HG03342 (cell line): Measurements from ENCODE around the gene PLPPR1.

Experiments
- ATAC-seq: cut with Tn5 transposase; IDR thresholded peaks from one replicate; pipeline ENCODE4 v1.9.1; 2021; ENCODE audit warnings: mild to moderate bottlenecking, moderate library complexity; ENCODE audit not compliant: unreplicated experiment

PLPPR1 gene

DNA sequence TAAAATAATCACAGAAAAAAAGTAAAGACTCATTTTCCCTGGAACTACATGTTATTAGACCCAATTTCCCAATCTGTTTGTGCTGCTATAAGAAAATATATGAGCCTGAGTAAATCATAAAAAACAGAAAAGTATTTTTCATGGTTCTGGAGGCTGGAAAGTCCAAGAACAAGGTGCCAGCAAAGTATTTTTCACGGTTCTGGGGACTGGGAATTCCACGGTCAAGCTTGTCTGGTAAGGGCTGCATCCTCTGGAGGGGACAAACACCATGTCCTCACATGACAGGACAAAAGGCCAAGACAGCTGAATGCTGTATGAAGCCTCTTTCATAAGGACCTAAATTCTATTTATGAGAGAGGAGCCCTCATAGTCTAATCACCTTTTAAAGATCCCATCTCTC lies 172.3 kb downstream of the PLPPR1 start:
- no peak for ATAC-seq

- no peak for ATAC-seq
These were observed 173.1 kb downstream of the PLPPR1 start for GRCh38 chr9:101201630-101202029.

DNA sequence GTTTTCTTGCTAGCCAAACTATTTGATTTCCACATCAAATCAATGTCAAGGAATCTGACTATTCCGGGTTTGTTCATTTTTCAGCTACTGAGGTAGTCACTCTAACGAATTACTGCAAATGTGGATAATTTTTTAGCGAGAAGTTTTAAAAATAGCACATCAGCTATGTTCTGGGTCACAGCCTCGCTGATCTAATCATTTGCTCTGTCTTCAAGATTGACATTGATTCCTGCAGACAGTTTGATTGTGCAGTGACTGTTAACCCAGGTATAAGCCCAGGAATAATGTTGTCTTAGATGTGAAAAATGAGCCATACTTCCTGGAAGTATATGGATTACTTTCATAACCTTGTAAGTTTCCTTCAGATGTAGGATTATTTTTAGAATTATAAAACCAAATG lies 181.1 kb downstream of the PLPPR1 start:
- no peak for ATAC-seq

- no peak for ATAC-seq
These were observed 184.1 kb downstream of the PLPPR1 start for GRCh38 chr9:101212661-101213060.

GRCh38 chr9:101219030-101219429 lies 190.5 kb downstream of the PLPPR1 start:
- ATAC-seq = no peak

DNA sequence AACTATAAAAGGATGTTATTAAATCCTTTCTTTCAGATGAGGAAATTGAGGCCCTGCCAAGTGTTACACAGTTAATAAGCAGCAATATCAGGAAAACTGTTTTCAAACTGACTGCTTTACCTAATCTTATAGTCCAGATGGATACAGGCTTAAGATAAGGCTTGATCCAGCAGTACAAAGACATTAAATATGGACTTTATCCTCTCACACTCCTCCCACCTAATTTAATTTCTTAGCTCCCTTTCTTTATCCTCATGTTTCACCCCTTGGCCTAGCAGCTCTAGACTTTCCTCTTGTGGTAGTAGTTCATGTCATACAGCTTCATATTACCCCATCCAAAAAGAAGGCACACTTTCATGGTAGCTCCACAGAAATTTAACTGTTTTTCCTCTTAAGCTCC lies 191.8 kb downstream of the PLPPR1 start:
- no peak for ATAC-seq

- ATAC-seq = no peak
These were observed 196.7 kb downstream of the PLPPR1 start for GRCh38 chr9:101225271-101225670.

DNA sequence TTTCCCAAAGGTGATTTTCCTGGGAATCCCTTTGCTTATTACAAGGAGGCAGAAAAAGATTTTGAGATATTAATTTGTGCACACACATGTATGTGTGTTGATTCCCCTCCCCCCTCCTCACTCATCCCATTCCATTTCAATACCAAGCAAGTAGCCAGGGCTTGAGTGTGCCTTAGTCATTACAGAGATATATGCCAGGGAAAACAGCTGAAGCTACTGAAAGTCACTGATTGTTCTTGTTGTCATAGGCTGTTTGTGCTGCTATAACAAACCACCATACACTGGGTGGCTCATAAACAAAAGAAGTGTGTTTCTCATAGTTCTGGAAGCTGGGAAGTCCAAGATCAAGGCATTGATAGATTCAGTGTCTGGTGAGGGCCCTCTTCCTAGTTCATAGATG lies 197.6 kb downstream of the PLPPR1 start:
- ATAC-seq = no peak

DNA sequence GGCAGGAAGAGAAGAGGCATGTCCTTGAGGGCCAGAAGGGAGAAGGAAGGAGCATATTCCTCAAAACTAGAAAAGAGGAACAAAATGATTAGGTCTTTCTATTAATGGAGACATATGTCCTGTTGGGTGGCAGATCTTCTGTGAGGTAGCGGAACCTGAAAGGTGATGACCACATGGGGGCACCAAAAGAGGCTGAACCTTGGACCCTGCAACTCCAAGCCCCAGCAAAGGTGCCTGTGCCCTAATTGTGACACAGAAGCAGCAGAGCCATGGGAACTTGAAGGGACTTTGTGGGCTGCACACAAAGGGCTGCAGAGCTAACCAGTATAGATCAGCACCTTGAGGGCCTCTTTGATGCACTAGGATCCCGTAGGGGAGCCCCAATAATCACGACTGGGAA lies 198.3 kb downstream of the PLPPR1 start:
- ATAC-seq = no peak

- ATAC-seq = no peak
These were observed 201.1 kb downstream of the PLPPR1 start for GRCh38 chr9:101229606-101230005.

DNA sequence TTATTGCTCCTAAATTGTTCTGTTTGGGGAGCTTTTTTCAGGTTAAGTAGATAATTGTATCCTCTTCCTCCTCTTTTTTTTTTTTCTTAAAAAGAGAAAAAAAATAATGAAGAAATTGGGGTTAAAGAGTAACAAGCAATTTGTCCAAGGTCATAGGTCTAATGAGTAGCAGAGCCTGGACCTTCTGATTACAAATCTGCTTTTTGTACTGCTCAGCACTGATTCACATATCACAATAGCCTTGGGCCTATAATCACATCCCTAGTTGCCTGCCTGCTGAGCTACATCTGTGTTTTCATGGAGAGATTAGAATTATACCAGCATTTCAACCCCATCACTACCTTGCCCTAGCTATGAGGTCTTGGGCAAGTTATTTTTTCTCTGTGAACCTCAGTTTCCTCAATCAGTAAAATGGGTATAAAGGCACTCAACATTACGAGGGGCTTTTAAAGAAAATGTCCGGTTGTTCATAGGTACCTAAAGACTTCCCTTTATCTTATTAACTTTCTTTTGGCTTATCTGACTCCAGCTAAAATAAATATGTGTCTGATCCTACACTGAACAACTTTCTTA lies 204.0 kb downstream of the PLPPR1 start:
- ATAC-seq = no peak

DNA sequence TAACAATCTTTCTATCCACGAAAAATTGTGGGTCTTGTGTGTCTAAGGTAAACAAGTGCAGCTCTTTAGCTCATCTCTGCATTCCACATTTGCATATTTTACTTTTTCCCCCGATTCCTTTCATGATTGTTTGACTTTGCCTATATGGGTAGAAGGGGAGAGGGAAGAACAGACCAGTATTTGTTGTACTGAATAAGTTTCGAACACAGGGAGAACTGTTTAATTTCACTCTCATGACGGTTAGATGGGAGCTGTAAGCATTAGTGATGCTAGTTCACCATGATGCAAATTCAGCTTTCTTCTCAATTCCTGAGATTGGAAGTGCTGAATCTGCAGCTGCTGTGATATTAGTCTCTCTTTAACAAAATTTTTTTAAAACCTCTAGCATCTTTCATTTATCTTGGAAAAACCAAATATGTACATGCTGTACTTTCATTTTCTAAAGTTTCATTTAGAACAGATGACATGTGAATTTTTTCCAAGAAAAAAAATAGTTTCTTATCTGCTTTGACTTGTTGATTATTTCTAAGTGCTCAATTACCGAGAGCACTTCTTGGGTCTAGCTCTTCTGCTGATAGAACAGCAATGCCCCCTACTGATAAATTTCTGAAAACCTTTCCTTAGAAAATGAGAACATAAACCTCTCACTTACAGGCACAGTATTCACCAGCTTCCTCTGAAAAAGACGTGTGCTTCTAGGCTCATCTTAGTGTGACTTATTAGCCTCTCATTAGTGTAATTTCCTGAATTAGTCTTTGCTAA lies 206.8 kb downstream of the PLPPR1 start:
- ATAC-seq = peak; percentile 59

DNA sequence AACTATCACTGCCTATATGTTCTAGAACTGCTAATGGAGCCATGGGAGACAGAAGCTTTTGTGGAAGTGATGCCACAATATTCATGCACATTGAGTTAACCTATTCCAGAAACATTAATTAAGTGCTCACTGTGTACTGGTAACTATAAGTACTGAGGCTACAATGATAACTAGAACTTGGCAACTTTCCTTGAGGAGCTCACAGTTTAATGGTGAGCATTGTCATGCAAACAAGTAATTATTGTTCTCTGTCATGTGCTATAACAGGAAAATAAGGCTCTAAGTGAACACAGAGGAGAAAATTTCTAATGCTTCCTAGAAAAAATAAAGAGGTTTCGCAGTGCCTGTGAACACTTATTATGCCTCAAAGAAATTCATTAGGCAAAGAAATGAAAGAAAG lies 214.1 kb downstream of the PLPPR1 start:
- no peak for ATAC-seq

- no peak for ATAC-seq
These were observed 218.2 kb downstream of the PLPPR1 start for GRCh38 chr9:101246691-101247090.

- ATAC-seq = no peak
These were observed 218.8 kb downstream of the PLPPR1 start for GRCh38 chr9:101247297-101247696.

- no peak for ATAC-seq
These were observed 226.4 kb downstream of the PLPPR1 start for GRCh38 chr9:101254733-101255433.

DNA sequence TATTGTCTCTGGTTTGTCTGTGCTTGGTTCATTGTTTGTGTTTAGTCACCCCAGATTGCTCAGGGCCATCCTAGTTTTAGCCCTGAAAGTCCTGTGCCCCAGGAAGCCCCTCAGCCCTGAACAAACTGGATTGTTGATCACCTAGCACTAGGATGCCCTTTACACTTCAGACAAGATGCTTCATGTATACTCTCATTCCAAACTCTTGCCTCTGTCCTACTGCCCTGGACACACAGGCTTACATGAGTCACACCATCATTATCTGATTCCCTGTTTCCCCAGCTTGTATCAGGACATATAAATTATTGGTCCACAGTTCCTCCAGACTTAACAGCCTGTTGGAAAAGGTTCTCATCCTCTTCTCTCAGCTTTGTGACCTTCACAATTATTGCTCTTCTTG lies 236.2 kb downstream of the PLPPR1 start:
- ATAC-seq = no peak

- no peak for ATAC-seq
These were observed 236.7 kb downstream of the PLPPR1 start for GRCh38 chr9:101265261-101265660.

DNA sequence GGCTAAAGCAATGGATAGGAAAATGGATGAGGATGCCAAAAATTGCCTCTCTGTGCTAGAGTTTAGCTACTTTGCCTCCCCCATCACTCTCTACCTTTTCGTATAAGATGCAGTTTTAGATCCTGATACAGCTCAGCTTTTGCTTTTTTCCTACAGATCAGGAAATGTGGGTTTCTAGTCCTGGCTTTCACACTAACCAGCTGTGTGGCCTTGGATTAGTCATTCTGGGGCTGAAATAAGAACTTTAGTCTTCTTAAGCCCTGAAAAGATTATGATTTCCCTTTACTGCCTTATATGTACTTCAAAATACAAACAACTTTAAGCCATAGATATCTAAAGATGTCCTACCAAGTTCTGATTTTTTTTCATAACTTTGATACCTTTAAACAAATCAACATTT lies 239.9 kb downstream of the PLPPR1 start:
- no peak for ATAC-seq

- no peak for ATAC-seq
These were observed 241.2 kb downstream of the PLPPR1 start for GRCh38 chr9:101269591-101270283.

- no peak for ATAC-seq
These were observed 241.8 kb downstream of the PLPPR1 start for GRCh38 chr9:101270302-101270701.

DNA sequence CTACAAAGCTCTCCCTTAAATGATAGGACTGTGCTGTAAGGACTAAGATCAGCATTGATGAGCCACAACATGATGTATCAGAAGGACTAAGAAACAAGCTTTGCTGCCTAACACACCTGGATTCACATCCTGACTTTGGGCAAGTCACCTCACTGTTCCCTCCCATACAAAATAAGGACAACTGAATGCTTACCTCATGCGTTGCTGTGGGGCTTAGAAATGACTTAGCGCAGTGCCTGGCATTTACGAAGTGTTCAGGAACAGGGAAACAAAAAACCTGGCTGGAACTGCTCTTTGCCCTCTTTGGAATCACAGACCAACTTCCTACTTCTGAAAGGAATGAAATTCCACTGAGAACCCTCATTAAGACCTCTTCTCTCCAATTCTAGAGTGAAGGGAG lies 242.6 kb downstream of the PLPPR1 start:
- no peak for ATAC-seq
